Heart left ventricle (tissue), 13 donors: ENCODE data around the gene SLC22A13.

Experiments used
- POLR2A ChIP-seq, 2 donors: fragments of 450-650 bp; IDR thresholded peaks; one replicate each; pipeline ENCODE4 v1.6.1; 2017; ENCODE audit warnings: antibody characterized with exemption in 2 of 2, mild to moderate bottlenecking in 2 of 2, moderate library complexity in 2 of 2
- TF ChIP-seq, protein P1 (sequence below), 12 donors: fragments of 200-600 bp; sonication (generic) in 4 of 12; IDR thresholded peaks; one replicate each; pipeline versions ENCODE4 v1.5.0 to v1.8.0; 2018 to 2022; ENCODE audit warnings: antibody characterized with exemption in 12 of 12, mild to moderate bottlenecking in 5 of 12
- donor health status: ischemic (EF 13 %, LVEDD 7.1; RV severe dilation, severe dysfunction).
- donor health status: DM: no; HTN: yes; CAD: no.
- donor health status: DM: no; HTN: no; CAD: no.
- donor health status: ischemic (EF 25% LVEDD 6.9; RV normal size, moderate dysfunction).
- donor health status: ischemic (EF 25% LVEDD 5.7; RV mildly dilated, moderate dysfunction).
- donor health status: ischemic (EF 35%, LVEDD 5.7; RV mildly dilated, moderate dysfunction).
- donor health status: nonischemic (EF 11% LVEDD 7.7; RV severe dilation, severe dysfunction).
- donor health status: DM: yes; HTN: yes; CAD: no.
- donor health status: PGD.
- donor health status: ischemic (EF 29% LVEDD 5.4; RV normal size, mild dysfunction).
- donor health status: nonischemic (EF 23%, LVEDD 6.1; RV moderate dilation, normal function).

DNA sequence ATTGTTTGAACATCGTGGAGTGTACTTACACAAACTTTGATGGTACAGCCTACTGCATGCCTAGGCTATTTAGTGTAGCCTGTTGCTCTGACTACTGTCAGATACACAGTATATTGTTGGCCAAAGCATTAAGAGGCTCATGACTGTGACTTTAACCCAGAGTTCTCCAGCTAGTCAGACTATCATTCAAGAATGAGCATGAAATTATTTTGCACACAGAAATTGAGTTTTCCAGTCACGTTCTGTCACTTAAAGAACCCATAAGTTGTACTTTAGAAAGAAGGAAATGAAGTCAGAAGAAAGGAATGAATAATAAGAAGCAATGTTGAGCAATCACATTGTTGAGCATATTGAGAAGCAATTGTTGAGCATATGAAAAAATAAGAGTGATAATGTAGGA lies 37.6 kb upstream of the SLC22A13 start:
- TF ChIP-seq, protein P1, sequence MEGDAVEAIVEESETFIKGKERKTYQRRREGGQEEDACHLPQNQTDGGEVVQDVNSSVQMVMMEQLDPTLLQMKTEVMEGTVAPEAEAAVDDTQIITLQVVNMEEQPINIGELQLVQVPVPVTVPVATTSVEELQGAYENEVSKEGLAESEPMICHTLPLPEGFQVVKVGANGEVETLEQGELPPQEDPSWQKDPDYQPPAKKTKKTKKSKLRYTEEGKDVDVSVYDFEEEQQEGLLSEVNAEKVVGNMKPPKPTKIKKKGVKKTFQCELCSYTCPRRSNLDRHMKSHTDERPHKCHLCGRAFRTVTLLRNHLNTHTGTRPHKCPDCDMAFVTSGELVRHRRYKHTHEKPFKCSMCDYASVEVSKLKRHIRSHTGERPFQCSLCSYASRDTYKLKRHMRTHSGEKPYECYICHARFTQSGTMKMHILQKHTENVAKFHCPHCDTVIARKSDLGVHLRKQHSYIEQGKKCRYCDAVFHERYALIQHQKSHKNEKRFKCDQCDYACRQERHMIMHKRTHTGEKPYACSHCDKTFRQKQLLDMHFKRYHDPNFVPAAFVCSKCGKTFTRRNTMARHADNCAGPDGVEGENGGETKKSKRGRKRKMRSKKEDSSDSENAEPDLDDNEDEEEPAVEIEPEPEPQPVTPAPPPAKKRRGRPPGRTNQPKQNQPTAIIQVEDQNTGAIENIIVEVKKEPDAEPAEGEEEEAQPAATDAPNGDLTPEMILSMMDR (IDR thresholded peaks at IDR 0.05) = no peak
- no peak for TF ChIP-seq POLR2A (IDR thresholded peaks at IDR 0.05)
